ENCODE measurements around the gene MIAT.

DNA sequence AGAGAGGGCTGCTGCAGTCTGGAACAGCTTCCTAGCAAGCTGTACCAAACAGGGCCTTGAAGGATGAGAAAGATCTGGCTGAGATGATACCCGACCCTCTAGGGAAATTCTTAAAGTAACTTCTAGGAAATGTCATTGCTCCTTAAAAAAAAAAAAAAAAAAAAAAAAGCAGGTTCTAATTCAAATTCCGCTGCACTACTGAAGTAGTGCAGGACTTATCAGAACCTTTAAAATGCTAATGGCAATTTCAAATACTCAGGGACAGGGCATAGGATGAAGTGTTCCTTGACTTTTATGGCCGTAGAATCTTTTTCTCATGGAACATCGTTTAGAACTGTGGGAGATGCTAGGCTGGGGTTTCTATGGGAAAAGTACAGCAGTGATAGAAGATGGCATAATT lies 13.1 kb downstream of the MIAT start:
- TF ChIP-seq, protein P1, sequence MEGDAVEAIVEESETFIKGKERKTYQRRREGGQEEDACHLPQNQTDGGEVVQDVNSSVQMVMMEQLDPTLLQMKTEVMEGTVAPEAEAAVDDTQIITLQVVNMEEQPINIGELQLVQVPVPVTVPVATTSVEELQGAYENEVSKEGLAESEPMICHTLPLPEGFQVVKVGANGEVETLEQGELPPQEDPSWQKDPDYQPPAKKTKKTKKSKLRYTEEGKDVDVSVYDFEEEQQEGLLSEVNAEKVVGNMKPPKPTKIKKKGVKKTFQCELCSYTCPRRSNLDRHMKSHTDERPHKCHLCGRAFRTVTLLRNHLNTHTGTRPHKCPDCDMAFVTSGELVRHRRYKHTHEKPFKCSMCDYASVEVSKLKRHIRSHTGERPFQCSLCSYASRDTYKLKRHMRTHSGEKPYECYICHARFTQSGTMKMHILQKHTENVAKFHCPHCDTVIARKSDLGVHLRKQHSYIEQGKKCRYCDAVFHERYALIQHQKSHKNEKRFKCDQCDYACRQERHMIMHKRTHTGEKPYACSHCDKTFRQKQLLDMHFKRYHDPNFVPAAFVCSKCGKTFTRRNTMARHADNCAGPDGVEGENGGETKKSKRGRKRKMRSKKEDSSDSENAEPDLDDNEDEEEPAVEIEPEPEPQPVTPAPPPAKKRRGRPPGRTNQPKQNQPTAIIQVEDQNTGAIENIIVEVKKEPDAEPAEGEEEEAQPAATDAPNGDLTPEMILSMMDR (conservative IDR thresholded peaks at IDR 0.05; ENCODE audit: low read depth, low read length) = no peak
- TF ChIP-seq POLR2A (IDR thresholded peaks at IDR 0.05; ENCODE audit: low read depth, low read length) = no peak
- no peak for TF ChIP-seq RCOR1 (IDR thresholded peaks at IDR 0.05; ENCODE audit: insufficient replicate concordance, low read length)

Data from IMR-90 (cell line).